CD1c-positive myeloid dendritic cell (primary cell): ENCODE measurements around the gene ADARB2.

ENCODE experiments used
- DNase-seq: peaks from one replicate; pipeline ENCODE4 v3.0.0-alpha.2; 2016; ENCODE audit errors: extremely low spot score

The ADARB2 gene

GRCh38 chr10:1663226-1663625 lies 74.1 kb downstream of the ADARB2 start:
- DNase-seq, result no peak

GRCh38 chr10:1662438-1663025 lies 74.8 kb downstream of the ADARB2 start:
- no peak for DNase-seq

DNA sequence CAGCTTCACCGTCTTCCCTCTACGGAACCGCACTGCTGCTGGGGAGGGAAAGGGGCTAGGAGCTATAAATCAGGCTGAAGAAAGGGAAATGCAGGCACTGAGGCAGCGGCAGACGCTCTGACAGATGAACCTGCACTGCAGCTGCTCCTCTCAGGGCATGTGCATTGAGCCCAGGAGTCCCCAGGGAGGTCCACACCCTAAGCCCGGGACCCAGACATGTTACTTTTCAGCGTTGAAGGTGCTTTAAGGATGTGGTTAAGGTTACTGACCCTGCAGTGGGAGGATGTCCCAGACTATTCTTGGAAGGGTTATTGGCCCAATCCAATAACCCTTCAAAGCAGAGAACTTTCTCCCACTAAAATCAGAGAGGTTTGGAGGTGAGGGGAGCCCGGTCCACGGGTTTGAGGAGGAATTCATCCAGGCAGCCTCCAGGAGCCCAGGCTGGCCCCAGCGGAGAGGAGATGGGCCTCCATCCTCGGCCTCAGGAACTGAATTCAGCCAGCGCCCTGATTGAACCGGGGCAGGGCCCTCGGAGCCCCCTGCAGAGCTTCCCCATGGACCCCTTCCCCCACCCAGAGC lies 75.4 kb downstream of the ADARB2 start:
- DNase-seq, result no peak

- no peak for DNase-seq
Observed at GRCh38 chr10:1661416-1661815, 75.9 kb downstream of the ADARB2 start.

DNA sequence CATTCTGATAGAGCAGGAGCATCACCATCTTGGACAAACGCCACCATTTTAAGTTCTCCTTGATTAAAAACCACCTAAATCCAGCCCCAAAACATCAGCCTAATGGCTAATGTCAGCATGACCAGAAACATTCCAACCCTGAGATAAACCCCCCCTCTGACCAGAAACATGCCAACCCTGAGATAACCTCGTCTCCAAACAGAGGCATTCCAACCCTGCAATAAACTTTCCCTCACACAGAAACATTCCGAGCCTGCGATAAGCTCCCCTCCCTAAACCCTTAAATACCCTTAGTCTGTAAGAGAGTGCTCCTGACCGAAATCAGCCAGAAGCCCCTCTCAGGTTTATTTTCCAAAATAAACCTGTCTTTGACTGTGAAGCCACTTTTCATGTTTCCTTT lies 76.5 kb downstream of the ADARB2 start:
- no peak for DNase-seq

- no peak for DNase-seq
Observed at GRCh38 chr10:1660386-1660785, 76.9 kb downstream of the ADARB2 start.

GRCh38 chr10:1659221-1659791 lies 78.0 kb downstream of the ADARB2 start:
- DNase-seq, result no peak

DNA sequence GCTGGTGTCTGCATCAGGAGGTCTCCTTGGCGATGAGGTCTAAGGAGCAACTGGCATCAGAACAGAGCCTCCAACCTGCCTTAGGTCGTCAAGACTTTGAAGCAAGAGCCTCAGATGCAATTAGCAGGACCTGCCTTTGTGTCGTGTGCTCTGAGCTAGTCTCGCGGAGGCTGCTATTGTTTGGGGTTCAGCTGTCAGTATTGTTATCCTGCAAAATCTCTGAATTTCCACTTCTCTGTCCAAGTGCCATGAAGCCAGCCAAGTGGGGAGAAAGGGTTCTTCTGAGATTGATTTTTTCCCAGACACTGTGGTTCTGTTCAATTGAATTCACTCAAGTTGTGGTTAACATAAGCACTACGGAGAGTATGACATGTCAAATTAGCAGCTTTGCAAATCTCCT lies 78.7 kb downstream of the ADARB2 start:
- DNase-seq, result no peak

- DNase-seq, result no peak
Observed at GRCh38 chr10:1657479-1657878, 79.8 kb downstream of the ADARB2 start.

DNA sequence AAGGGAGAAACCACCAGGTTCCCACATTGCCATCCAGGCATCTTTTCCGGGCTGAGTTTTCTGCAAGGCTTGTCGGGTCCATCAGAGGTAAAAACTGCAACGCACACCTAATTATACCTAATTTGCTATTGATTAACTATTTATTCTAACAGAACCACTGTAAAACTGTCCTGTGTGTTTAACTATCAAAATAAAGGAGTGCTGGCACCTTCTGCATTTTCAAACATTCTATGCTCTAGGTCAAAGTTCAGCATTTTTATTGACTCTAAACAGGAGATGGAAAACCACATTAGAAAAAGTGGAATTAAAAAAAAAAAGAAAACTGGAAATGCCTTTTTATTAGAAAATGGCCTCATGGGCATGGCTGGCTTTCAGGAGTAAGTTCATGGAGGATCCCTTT lies 82.0 kb downstream of the ADARB2 start:
- DNase-seq, result no peak

- DNase-seq, result no peak
Observed at GRCh38 chr10:1654811-1655356, 82.4 kb downstream of the ADARB2 start.

- no peak for DNase-seq
Observed at GRCh38 chr10:1654247-1654646, 83.1 kb downstream of the ADARB2 start.

DNA sequence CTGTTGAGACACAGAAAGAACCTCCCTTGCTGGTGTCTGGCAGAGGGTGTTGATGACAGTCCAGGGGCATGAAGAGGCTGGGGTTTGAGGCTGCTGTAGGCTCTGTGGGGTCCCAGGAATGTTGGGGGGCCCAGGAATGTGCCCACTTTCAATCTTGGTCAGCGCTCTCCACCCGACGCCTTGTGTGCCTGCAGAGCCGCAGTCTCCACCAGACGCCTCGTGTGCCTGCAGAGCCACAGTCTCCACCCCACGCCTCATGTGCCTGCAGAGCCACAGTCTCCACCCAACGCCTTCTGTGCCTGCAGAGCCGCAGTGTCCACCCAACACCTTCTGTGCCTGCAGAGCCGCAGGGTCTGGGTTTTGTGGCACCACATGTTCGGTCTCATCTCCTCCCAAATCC lies 84.0 kb downstream of the ADARB2 start:
- DNase-seq, result no peak

DNA sequence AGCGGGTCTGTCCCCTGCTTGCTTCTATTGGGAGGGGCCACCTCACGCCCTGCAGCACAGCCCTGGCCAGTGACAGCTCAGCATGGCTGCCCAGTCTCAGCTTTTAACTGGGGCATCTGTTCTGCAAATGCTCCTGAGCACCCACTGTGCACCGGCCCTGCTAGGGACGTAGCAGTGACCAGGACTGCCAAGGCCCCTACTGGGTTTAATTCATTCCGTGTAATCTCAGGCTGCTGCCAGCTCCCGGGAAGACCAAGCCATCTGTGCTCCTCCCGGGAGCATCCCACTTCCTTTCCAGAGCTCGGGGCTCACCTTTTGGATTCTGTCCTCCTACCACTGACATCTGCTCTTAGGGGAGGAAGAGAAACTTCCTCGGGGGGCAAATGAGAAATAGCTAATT lies 85.2 kb downstream of the ADARB2 start:
- no peak for DNase-seq

DNA sequence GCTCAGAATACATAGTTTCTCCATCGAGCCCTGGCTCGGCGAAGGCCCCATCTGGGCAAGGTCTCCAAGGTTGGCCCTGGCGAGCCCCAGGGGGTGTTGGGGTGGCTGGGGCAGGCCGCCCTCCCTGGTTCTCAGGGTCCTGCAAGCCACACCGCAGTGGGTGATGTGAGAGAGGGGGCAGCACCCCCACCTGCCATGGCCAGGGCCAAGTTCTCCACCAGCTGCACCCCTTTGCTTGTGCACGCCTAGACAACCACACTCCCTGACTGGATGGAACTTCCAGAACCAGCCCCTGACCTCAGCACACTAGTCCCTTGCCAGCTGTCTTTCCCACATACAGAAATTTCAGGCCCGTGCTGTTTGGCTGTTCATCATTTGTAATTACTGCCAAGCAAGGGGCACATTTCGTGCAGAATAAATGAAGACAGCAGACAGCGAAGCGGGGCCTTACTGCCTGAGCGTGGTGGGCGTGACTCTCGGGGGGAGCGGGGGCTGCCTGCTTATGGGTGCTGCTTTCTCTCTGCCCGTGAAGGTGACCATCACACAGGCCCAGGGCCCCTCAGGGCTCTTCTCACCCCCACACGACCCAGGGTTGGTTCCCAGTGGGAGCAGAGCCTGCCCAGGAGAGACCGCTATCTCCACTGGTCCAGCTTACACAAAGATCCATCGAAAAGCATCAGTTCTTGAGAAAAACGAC lies 85.9 kb downstream of the ADARB2 start:
- DNase-seq, result no peak

GRCh38 chr10:1650542-1651269 lies 86.6 kb downstream of the ADARB2 start:
- DNase-seq, result no peak

DNA sequence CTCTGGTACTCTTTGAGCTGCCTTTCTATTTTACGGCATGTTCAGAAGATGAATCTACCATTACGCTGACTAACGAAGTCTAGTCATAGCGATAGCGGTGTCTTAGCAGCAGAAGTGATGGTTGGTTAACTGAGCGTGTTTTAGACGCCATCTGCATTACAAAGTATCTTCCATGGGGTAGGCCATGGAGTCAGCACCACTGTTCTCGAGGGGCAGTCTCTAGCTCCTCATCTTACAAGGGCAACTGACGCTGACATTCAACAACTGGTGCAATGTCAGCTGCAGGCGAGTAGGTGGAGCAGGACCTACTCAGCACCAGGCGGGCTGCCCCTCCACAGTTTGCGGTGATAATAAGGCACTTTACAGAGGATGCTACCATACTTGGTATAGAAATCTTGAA lies 88.7 kb downstream of the ADARB2 start:
- no peak for DNase-seq

GRCh38 chr10:1646332-1646731 lies 91.0 kb downstream of the ADARB2 start:
- no peak for DNase-seq

GRCh38 chr10:1645896-1646295 lies 91.4 kb downstream of the ADARB2 start:
- DNase-seq, result no peak

GRCh38 chr10:1644191-1644711 lies 93.1 kb downstream of the ADARB2 start:
- no peak for DNase-seq

DNA sequence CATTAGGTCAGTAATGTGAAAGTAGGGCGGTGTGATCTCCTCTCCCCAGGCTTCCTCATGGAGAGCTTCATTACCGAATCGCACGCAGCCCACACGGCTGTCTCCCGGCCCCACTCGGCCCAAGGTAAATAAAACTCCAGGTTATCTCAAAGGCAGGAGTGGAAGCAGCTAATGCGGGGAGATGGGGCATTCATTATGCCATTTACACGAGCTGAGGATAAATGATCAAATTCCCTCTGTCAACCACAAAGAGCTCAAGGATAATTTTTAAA lies 93.5 kb downstream of the ADARB2 start:
- no peak for DNase-seq
